ENCODE results near the gene INPP4B.

INPP4B gene

DNA sequence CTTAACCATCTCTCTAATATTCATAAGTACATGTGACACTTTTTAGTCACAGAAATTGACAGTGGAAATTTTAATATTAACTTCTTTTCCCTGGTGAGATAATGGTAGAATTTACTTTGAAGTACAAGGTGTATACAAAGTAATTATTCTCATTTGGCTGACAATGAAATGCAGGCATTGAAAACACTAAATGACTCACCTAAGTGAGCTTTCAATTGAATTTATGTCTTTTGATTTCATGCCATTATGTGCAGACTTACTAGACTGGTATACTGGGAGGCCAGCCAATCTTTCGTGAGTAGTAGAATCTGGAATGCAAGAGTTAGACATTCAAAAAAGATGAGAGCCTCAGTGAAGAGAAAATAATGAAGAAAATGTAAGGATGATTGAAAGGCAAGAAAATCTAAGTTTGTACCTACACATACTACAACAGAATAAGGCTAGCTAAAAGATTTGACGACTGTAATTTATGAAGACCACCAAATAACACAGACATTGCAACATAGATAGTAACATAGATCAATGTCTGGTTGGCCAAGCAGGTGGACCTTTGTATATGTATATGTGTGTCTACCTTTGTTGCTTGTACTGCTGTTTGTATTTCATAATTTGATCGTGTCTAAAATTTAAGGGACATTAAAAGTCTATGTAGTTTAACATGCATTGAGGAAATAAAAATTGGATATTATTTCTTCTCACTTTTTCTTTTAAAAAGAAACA is 750.1 kb downstream of the INPP4B start:
- Histone ChIP-seq H3K4me3 (ENCODE audit: low read length in 2 of 2) (no peak overlapping the region), H2AFZ (ENCODE audit: low read length) (no peak overlapping the region), H3K4me1 (ENCODE audit: control insufficient read depth in 2 of 2, insufficient read depth in 1 of 2, low read depth in 1 of 2, low read length in 2 of 2) (peaks cover 0 to 4% of the 10 kb centered on the region in 2 donors), H3K27me3 (ENCODE audit: control insufficient read depth in 3 of 3, insufficient read depth in 3 of 3, low read depth in 1 of 3, low read length in 3 of 3) (no peaks in the 10 kb centered on the region), H2BK5ac (ENCODE audit: low read length) (no peak overlapping the region), H2BK12ac (ENCODE audit: low read length) (no peak overlapping the region), H3K36me3 (replicated peaks in 1 of 2; ENCODE audit: control insufficient read depth in 2 of 2, insufficient read depth in 2 of 2, low read length in 2 of 2) (no peaks in the 10 kb centered on the region), H3K27ac (replicated peaks; ENCODE audit: low read length) (no peak overlapping the region), H2BK15ac (ENCODE audit: low read length) (no peak overlapping the region), H3K79me1 (ENCODE audit: low read depth, low read length) (no peaks in the 10 kb centered on the region), H3K4ac (ENCODE audit: low read length) (no peak overlapping the region), H3K9ac (ENCODE audit: low read depth, low read length, poor library complexity) (no peak overlapping the region), H3K14ac (ENCODE audit: low read length) (no peak overlapping the region), H3K4me2 (ENCODE audit: insufficient read depth, low read length, poor library complexity, severe bottlenecking) (no peak overlapping the region), H4K91ac (ENCODE audit: low read depth, low read length, poor library complexity) (no peak overlapping the region), H2BK120ac (ENCODE audit: low read depth, low read length) (no peak overlapping the region), H4K8ac (ENCODE audit: low read depth, low read length) (no peak overlapping the region), H3K9me3 (replicated peaks in 1 of 2; ENCODE audit: control insufficient read depth in 2 of 2, insufficient read depth in 1 of 2, low read depth in 1 of 2, low read length in 2 of 2) (no peaks in the 10 kb centered on the region), H2AK5ac (ENCODE audit: low read depth, low read length) (no peak overlapping the region), H3K18ac (ENCODE audit: low read length) (no peak overlapping the region), H3K23ac (ENCODE audit: low read depth, low read length, poor library complexity) (no peak overlapping the region)
- no CpG with 5 or more reads among the region's 3 CpGs for WGBS, 2 donors (ENCODE audit: extremely low coverage in 2 of 2, insufficient read length in 2 of 2, insufficient replicate concordance in 1 of 2)
- no peak for DNase-seq (ENCODE audit: low spot score)

DNA sequence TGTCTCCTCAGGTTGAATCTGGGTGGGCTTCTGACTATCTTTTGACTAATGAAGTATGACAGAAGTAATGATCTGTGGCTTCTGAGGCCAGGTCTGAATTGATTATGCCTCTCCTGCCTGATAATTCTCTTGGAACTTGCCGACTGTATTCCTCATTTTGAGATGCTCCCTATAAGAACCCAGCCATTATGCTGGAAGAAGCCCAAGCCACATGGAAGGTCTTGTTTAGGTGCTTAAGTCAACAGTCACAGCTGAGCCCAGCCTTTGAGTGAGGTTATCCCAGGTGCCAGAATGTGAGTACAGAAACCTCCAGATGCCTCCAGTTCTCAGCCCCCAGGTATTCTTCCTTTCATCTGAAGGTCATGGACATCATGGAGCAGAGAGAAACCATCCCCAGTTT is 753.2 kb downstream of the INPP4B start:
- no CpG with 5 or more reads among the region's 1 CpG for WGBS, 2 donors (ENCODE audit: extremely low coverage in 2 of 2, insufficient read length in 2 of 2, insufficient replicate concordance in 1 of 2)
- Histone ChIP-seq H3K4me3 (ENCODE audit: low read length in 2 of 2) (no peak overlapping the region), H3K27ac (replicated peaks; ENCODE audit: low read length) (no peak overlapping the region), H3K14ac (ENCODE audit: low read length) (no peak overlapping the region), H2AFZ (ENCODE audit: low read length) (no peak overlapping the region), H3K36me3 (replicated peaks in 1 of 2; ENCODE audit: control insufficient read depth in 2 of 2, insufficient read depth in 2 of 2, low read length in 2 of 2) (no peaks in the 10 kb centered on the region), H4K8ac (ENCODE audit: low read depth, low read length) (no peak overlapping the region), H2BK120ac (ENCODE audit: low read depth, low read length) (no peak overlapping the region), H3K9ac (ENCODE audit: low read depth, low read length, poor library complexity) (no peak overlapping the region), H2BK5ac (ENCODE audit: low read length) (no peak overlapping the region), H3K27me3 (ENCODE audit: control insufficient read depth in 3 of 3, insufficient read depth in 3 of 3, low read depth in 1 of 3, low read length in 3 of 3) (no peaks in the 10 kb centered on the region), H2BK12ac (ENCODE audit: low read length) (no peak overlapping the region), H3K79me1 (ENCODE audit: low read depth, low read length) (no peaks in the 10 kb centered on the region), H3K4ac (ENCODE audit: low read length) (no peak overlapping the region), H2BK15ac (ENCODE audit: low read length) (no peak overlapping the region), H4K91ac (ENCODE audit: low read depth, low read length, poor library complexity) (no peak overlapping the region), H3K4me1 (ENCODE audit: control insufficient read depth in 2 of 2, insufficient read depth in 1 of 2, low read depth in 1 of 2, low read length in 2 of 2) (peaks cover 0 to 2% of the 10 kb centered on the region in 2 donors), H3K4me2 (ENCODE audit: insufficient read depth, low read length, poor library complexity, severe bottlenecking) (no peak overlapping the region), H3K23ac (ENCODE audit: low read depth, low read length, poor library complexity) (no peak overlapping the region), H3K18ac (ENCODE audit: low read length) (no peak overlapping the region), H3K9me3 (replicated peaks in 1 of 2; ENCODE audit: control insufficient read depth in 2 of 2, insufficient read depth in 1 of 2, low read depth in 1 of 2, low read length in 2 of 2) (no peaks in the 10 kb centered on the region), H2AK5ac (ENCODE audit: low read depth, low read length) (no peak overlapping the region)
- no peak for DNase-seq (ENCODE audit: low spot score)

DNA sequence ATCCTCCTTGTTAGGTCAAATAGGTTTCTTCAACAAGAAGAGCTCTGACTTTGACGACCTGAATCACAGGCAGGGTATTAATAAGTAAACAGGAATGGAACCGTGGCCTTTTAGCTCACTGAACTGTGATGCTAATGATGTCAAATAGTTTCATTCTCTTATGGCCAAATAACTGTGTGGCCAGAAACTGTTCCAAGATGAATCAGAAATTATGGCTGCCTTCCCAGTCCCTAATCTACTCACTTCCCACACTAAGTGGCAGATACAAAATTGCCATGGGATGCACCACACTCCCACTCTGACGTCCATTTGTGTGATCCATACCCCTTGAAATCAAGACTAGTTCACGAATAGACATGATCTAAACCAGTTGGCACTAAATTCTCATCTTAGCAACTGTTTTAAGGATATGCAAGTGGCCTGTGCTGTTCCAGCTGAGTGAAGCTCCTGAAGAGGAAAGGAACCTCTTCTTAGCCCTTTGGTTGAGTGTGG is 754.4 kb downstream of the INPP4B start:
- H2AFZ ChIP-seq (ENCODE audit: low read length): no peak overlapping the region
- H3K14ac ChIP-seq (ENCODE audit: low read length): no peak overlapping the region
- no peak overlapping the region for H3K18ac ChIP-seq (ENCODE audit: low read length)
- no peak overlapping the region for H3K27ac ChIP-seq (replicated peaks; ENCODE audit: low read length)
- H3K4me1 ChIP-seq (ENCODE audit: control insufficient read depth in 2 of 2, insufficient read depth in 1 of 2, low read depth in 1 of 2, low read length in 2 of 2): peaks cover 0 to 2% of the 10 kb centered on the region in 2 donors
- H3K27me3 ChIP-seq (ENCODE audit: control insufficient read depth in 3 of 3, insufficient read depth in 3 of 3, low read depth in 1 of 3, low read length in 3 of 3): no peaks in the 10 kb centered on the region
- no peak for DNase-seq (ENCODE audit: low spot score)
- no CpG with 5 or more reads among the region's 4 CpGs for WGBS, 2 donors (ENCODE audit: extremely low coverage in 2 of 2, insufficient read length in 2 of 2, insufficient replicate concordance in 1 of 2)
- no peak overlapping the region for H2BK120ac ChIP-seq (ENCODE audit: low read depth, low read length)
- H3K9ac ChIP-seq (ENCODE audit: low read depth, low read length, poor library complexity): no peak overlapping the region
- no peak overlapping the region for H3K23ac ChIP-seq (ENCODE audit: low read depth, low read length, poor library complexity)
- no peaks in the 10 kb centered on the region for H3K9me3 ChIP-seq (replicated peaks in 1 of 2; ENCODE audit: control insufficient read depth in 2 of 2, insufficient read depth in 1 of 2, low read depth in 1 of 2, low read length in 2 of 2)
- no peak overlapping the region for H4K8ac ChIP-seq (ENCODE audit: low read depth, low read length)
- no peak overlapping the region for H2BK5ac ChIP-seq (ENCODE audit: low read length)
- H4K91ac ChIP-seq (ENCODE audit: low read depth, low read length, poor library complexity): no peak overlapping the region
- H3K4me2 ChIP-seq (ENCODE audit: insufficient read depth, low read length, poor library complexity, severe bottlenecking): no peak overlapping the region
- H2AK5ac ChIP-seq (ENCODE audit: low read depth, low read length): no peak overlapping the region
- no peak overlapping the region for H2BK12ac ChIP-seq (ENCODE audit: low read length)
- H3K4me3 ChIP-seq (ENCODE audit: low read length in 2 of 2): no peak overlapping the region
- H3K4ac ChIP-seq (ENCODE audit: low read length): no peak overlapping the region
- no peaks in the 10 kb centered on the region for H3K79me1 ChIP-seq (ENCODE audit: low read depth, low read length)
- H3K36me3 ChIP-seq (replicated peaks in 1 of 2; ENCODE audit: control insufficient read depth in 2 of 2, insufficient read depth in 2 of 2, low read length in 2 of 2): no peaks in the 10 kb centered on the region
- no peak overlapping the region for H2BK15ac ChIP-seq (ENCODE audit: low read length)

DNA sequence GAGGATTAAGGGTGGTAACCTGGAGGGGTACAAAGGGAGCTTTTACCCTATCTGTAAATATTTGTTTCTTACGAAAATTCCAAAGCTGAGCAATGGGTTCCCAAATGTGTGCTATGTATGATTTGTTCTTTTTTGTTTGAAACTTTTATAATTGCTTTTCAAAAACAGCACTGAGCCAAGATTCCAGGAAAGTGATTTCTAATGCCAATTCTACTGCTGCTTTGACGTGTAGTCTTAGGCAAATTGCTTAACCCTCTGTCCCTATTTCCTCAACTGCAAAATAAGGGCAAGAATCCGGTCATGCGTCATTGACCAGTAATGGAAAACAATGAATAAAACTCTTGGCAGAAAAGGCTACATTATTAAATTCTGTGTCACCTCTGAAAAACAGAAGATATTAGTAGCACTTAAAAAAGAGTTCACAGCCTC is 755.0 kb downstream of the INPP4B start:
- H3K23ac ChIP-seq (ENCODE audit: low read depth, low read length, poor library complexity): no peak overlapping the region
- H3K18ac ChIP-seq (ENCODE audit: low read length): no peak overlapping the region
- H4K8ac ChIP-seq (ENCODE audit: low read depth, low read length): no peak overlapping the region
- H3K4me3 ChIP-seq (ENCODE audit: low read length in 2 of 2): no peak overlapping the region
- H4K91ac ChIP-seq (ENCODE audit: low read depth, low read length, poor library complexity): no peak overlapping the region
- H2BK120ac ChIP-seq (ENCODE audit: low read depth, low read length): no peak overlapping the region
- H3K9ac ChIP-seq (ENCODE audit: low read depth, low read length, poor library complexity): no peak overlapping the region
- no peak overlapping the region for H2BK5ac ChIP-seq (ENCODE audit: low read length)
- no peak for DNase-seq (ENCODE audit: low spot score)
- no peaks in the 10 kb centered on the region for H3K36me3 ChIP-seq (replicated peaks in 1 of 2; ENCODE audit: control insufficient read depth in 2 of 2, insufficient read depth in 2 of 2, low read length in 2 of 2)
- H3K79me1 ChIP-seq (ENCODE audit: low read depth, low read length): no peaks in the 10 kb centered on the region
- no CpG with 5 or more reads among the region's 4 CpGs for WGBS, 2 donors (ENCODE audit: extremely low coverage in 2 of 2, insufficient read length in 2 of 2, insufficient replicate concordance in 1 of 2)
- no peak overlapping the region for H3K4ac ChIP-seq (ENCODE audit: low read length)
- peaks cover 0 to 2% of the 10 kb centered on the region in 2 donors for H3K4me1 ChIP-seq (ENCODE audit: control insufficient read depth in 2 of 2, insufficient read depth in 1 of 2, low read depth in 1 of 2, low read length in 2 of 2)
- H2BK15ac ChIP-seq (ENCODE audit: low read length): no peak overlapping the region
- no peaks in the 10 kb centered on the region for H3K9me3 ChIP-seq (replicated peaks in 1 of 2; ENCODE audit: control insufficient read depth in 2 of 2, insufficient read depth in 1 of 2, low read depth in 1 of 2, low read length in 2 of 2)
- no peak overlapping the region for H2BK12ac ChIP-seq (ENCODE audit: low read length)
- H3K4me2 ChIP-seq (ENCODE audit: insufficient read depth, low read length, poor library complexity, severe bottlenecking): no peak overlapping the region
- H3K14ac ChIP-seq (ENCODE audit: low read length): no peak overlapping the region
- no peaks in the 10 kb centered on the region for H3K27me3 ChIP-seq (ENCODE audit: control insufficient read depth in 3 of 3, insufficient read depth in 3 of 3, low read depth in 1 of 3, low read length in 3 of 3)
- no peak overlapping the region for H3K27ac ChIP-seq (replicated peaks; ENCODE audit: low read length)
- H2AFZ ChIP-seq (ENCODE audit: low read length): no peak overlapping the region
- H2AK5ac ChIP-seq (ENCODE audit: low read depth, low read length): no peak overlapping the region
